HEK293T (cell line): ENCODE measurements around the gene PTH2.
"Not testable (repeated sequence)": the region's sequence is repeated elsewhere in the genome, so short reads cannot be mapped to it uniquely, and the experiment has no call there.

Experiments
- CTCF ChIA-PET: fragments of 350-600 bp; formaldehyde crosslinking; extraction: SDS; loops from one replicate; lab custom pipeline; 2021; ENCODE audit warnings: antibody characterized with exemption, inconsistent platforms; lab: Yijun Ruan, JAX
- POLR2A ChIA-PET: fragments of 350-600 bp; formaldehyde crosslinking; extraction: SDS; loops from one replicate; lab custom pipeline; 2020; ENCODE audit warnings: antibody characterized with exemption, inconsistent platforms; lab: Yijun Ruan, JAX
- DNase-seq: peaks from one replicate; pipeline ENCODE4 v3.0.0; 2012; ENCODE audit warnings: mixed read lengths; ENCODE audit errors: extremely low spot score
- ARNT ChIP-seq: fragments of 450-650 bp; IDR thresholded peaks from 2 replicates; pipeline ENCODE4 v1.6.1; 2017; ENCODE audit warnings: mild to moderate bottlenecking
- BHLHE40 ChIP-seq: fragments of 450-650 bp; IDR thresholded peaks from 2 replicates; pipeline ENCODE4 v1.6.1; 2016; ENCODE audit warnings: mild to moderate bottlenecking, moderate library complexity, borderline replicate concordance
- CTBP1 ChIP-seq: fragments of 450-650 bp; IDR thresholded peaks from 2 replicates; pipeline ENCODE4 v1.6.1; 2016; ENCODE audit warnings: borderline replicate concordance
- ELF4 ChIP-seq: fragments of 450-650 bp; IDR thresholded peaks from 2 replicates; pipeline ENCODE4 v1.6.1; 2017; ENCODE audit warnings: antibody characterized with exemption
- FOXA1 ChIP-seq: fragments of 450-650 bp; IDR thresholded peaks from 2 replicates; pipeline ENCODE4 v1.6.1; 2016; ENCODE audit warnings: mild to moderate bottlenecking
- FOXK2 ChIP-seq: fragments of 450-650 bp; IDR thresholded peaks from 2 replicates; pipeline ENCODE4 v1.6.1; 2016; ENCODE audit warnings: mild to moderate bottlenecking
- FOXM1 ChIP-seq: fragments of 450-650 bp; IDR thresholded peaks from 2 replicates; pipeline ENCODE4 v1.6.1; 2017; ENCODE audit warnings: mild to moderate bottlenecking, borderline replicate concordance
- HDGF ChIP-seq: fragments of 450-650 bp; IDR thresholded peaks from 2 replicates; pipeline ENCODE4 v1.6.1; 2017; ENCODE audit warnings: antibody characterized with exemption, borderline replicate concordance
- L3MBTL2 ChIP-seq: fragments of 450-650 bp; conservative IDR thresholded peaks from 2 replicates; pipeline ENCODE4 v1.6.1; 2016; ENCODE audit warnings: mild to moderate bottlenecking
- LEF1 ChIP-seq: fragments of 450-650 bp; IDR thresholded peaks from 2 replicates; pipeline ENCODE4 v1.6.1; 2017; ENCODE audit warnings: mild to moderate bottlenecking, borderline replicate concordance
- NFRKB ChIP-seq: fragments of 450-650 bp; IDR thresholded peaks from 2 replicates; pipeline ENCODE4 v1.6.1; 2016; ENCODE audit warnings: mild to moderate bottlenecking, moderate library complexity
- SP1 ChIP-seq: fragments of 450-650 bp; IDR thresholded peaks from 2 replicates; pipeline ENCODE4 v1.6.1; 2017
- SUZ12 ChIP-seq: fragments of 450-650 bp; IDR thresholded peaks from 2 replicates; pipeline ENCODE4 v1.6.1; 2016; ENCODE audit warnings: mild to moderate bottlenecking
- TARDBP ChIP-seq: fragments of 450-650 bp; IDR thresholded peaks from 2 replicates; pipeline ENCODE4 v1.6.1; 2016
- ZNF384 ChIP-seq: fragments of 450-650 bp; IDR thresholded peaks from 2 replicates; pipeline ENCODE4 v1.6.1; 2016
- TF ChIP-seq, protein P1 (sequence below): fragments of 450-650 bp; IDR thresholded peaks from 2 replicates; pipeline ENCODE4 v1.6.1; 2016

The PTH2 gene

DNA sequence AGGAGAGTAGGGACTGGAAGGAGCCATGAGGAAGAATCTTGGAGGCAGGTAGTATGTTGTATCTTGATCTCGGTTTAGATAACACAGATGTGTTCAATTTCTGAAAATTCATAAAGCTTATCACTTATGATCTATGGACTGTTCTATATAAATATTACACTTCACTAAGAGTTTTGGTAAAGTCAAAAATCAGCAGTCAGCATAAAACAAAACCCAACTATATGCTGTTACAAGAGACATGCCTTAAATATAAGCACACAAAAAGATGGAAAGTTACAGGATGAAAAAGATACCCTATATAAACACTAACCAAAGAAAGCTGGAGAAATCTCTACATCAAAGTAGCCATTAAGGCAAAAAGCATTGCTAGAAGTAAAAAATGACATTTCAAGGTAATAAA, 39.6 kb downstream of the PTH2 start:
- ChIA-PET POLR2A (interaction anchor here (1.2 kb wide), 1 partner anchor 69 kb away, joined by 4 read pairs; the partner anchor contains the start of gene ALDH16A1), CTCF (no interaction called here)
- no peak for DNase-seq
- TF ChIP-seq ARNT (no peak), BHLHE40 (no peak), ZNF384 (no peak), FOXK2 (no peak), HDGF (no peak), CTBP1 (no peak), TARDBP (no peak), SUZ12 (no peak), L3MBTL2 (no peak), SP1 (no peak), FOXM1 (no peak), LEF1 (no peak)
- TF ChIP-seq, protein P1, sequence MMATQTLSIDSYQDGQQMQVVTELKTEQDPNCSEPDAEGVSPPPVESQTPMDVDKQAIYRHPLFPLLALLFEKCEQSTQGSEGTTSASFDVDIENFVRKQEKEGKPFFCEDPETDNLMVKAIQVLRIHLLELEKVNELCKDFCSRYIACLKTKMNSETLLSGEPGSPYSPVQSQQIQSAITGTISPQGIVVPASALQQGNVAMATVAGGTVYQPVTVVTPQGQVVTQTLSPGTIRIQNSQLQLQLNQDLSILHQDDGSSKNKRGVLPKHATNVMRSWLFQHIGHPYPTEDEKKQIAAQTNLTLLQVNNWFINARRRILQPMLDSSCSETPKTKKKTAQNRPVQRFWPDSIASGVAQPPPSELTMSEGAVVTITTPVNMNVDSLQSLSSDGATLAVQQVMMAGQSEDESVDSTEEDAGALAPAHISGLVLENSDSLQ: no peak

GRCh38 chr19:49382639-49383038, 40.6 kb downstream of the PTH2 start:
- ChIA-PET CTCF (no interaction called here), POLR2A (no interaction called here)
- DNase-seq: no peak
- TF ChIP-seq ELF4 (no peak), SP1 (no peak), SUZ12 (no peak), TARDBP (no peak), ARNT (no peak), HDGF (no peak), NFRKB (no peak), FOXK2 (no peak), CTBP1 (no peak), FOXA1 (no peak), ZNF384 (no peak), L3MBTL2 (no peak), LEF1 (no peak), BHLHE40 (no peak), FOXM1 (no peak)

DNA sequence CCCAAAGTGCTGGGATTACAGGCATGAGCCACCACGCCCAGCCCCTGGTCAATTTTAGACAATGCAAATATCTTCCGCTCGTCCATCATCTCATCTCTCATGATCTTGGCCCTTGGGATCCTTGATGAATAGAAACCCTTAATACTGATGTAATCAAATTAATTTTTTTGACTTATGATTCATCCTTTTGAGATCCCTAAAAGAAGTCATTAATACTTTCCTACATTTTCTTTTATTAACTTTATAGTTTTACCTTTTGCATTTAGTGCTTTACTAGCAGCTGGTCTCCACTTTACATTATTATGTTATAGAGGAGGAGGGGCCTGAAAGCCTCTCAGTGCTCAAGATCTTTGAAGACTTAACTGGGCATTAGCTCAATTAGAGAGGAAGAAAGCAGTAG, 42.9 kb downstream of the PTH2 start:
- TF ChIP-seq FOXM1: no peak
- no peak for TF ChIP-seq SUZ12
- TF ChIP-seq NFRKB: no peak
- no peak for TF ChIP-seq LEF1
- TF ChIP-seq FOXA1: no peak
- no peak for TF ChIP-seq BHLHE40
- no peak for TF ChIP-seq HDGF
- no peak for TF ChIP-seq ELF4
- TF ChIP-seq, protein P1: no peak
- TF ChIP-seq FOXK2: no peak
- TF ChIP-seq L3MBTL2: no peak
- no peak for TF ChIP-seq ZNF384
- TF ChIP-seq CTBP1: no peak
- TF ChIP-seq SP1: no peak
- TF ChIP-seq TARDBP: no peak
- TF ChIP-seq ARNT: no peak
- ChIA-PET CTCF (interaction anchor here (0.6 kb wide), 1 partner anchor 31 kb away, joined by 3 read pairs; no protein-coding TSS in a partner anchor), POLR2A (no interaction called here)
- no peak for DNase-seq

- no peak for TF ChIP-seq SUZ12
- ChIA-PET POLR2A (no interaction called here), CTCF (interaction anchor here (0.6 kb wide), 1 partner anchor 405 kb away, joined by 3 read pairs; no protein-coding TSS in a partner anchor)
- no peak for DNase-seq
Observed at GRCh38 chr19:49378512-49378911, 44.7 kb downstream of the PTH2 start.

GRCh38 chr19:49374665-49375434, 48.4 kb downstream of the PTH2 start:
- POLR2A ChIA-PET: interaction anchor here (0.6 to 1.5 kb wide), 4 partner anchors 11 to 593 kb away, joined by 3 to 5 read pairs (median 4); partner anchors contain the start of genes ALDH16A1, DKKL1 and PIH1D1

GRCh38 chr19:49373174-49373573, 50.1 kb downstream of the PTH2 start:
- POLR2A ChIA-PET, CTCF ChIA-PET, DNase-seq: not testable (repeated sequence)

More at GRCh38 chr19:49374665-49375434, 48.4 kb downstream of the PTH2 start:
- CTCF ChIA-PET: interaction anchor here (0.5 kb wide), 1 partner anchor 16 kb away, joined by 4 read pairs; no protein-coding TSS in a partner anchor
- DNase-seq: no peak
- TF ChIP-seq ZNF384: no peak
- no peak for TF ChIP-seq CTBP1
- TF ChIP-seq, protein P1: no peak
- no peak for TF ChIP-seq SUZ12
- no peak for TF ChIP-seq TARDBP
- TF ChIP-seq ARNT: no peak
- TF ChIP-seq LEF1: no peak
- no peak for TF ChIP-seq L3MBTL2
- no peak for TF ChIP-seq NFRKB
- no peak for TF ChIP-seq FOXA1
- no peak for TF ChIP-seq FOXK2
- TF ChIP-seq FOXM1: no peak
- no peak for TF ChIP-seq BHLHE40
- TF ChIP-seq SP1: no peak
- no peak for TF ChIP-seq HDGF
- TF ChIP-seq ELF4: no peak
